Activated T-cell treated with anti-CD3 and anti-CD28 coated beads, Interleukin-2, amount 50 U/mL, for 72 hours (primary cell): ENCODE data around the gene CCDC85C. TPM values are rescaled to one million over a fixed set of nuclear protein-coding genes. Genes with fewer than 3 reads are reported as not detected.

Source experiments
- ATAC-seq, 2 donors: fragments of 150-1000 bp; cut with Tn5 transposase; replicated peaks in 1 of 2; 2 replicates each; pipeline ENCODE4 v1.10.0; 2021; ENCODE audit warnings: moderate library complexity in 2 of 2, mild to moderate bottlenecking in 1 of 2
- DNase-seq, 2 donors: peaks; one replicate each; pipeline ENCODE4 v3.0.0; 2021 to 2022; ENCODE audit warnings: mixed read lengths in 1 of 2
- H3K27ac Mint-ChIP-seq: one replicate; pipeline ENCODE4 v1.8.0; 2022; ENCODE audit warnings: mild to moderate bottlenecking, moderate library complexity, mixed read lengths
- H3K27me3 Mint-ChIP-seq: one replicate; pipeline ENCODE4 v1.8.0; 2022; ENCODE audit warnings: low read depth, mixed read lengths
- H3K36me3 Mint-ChIP-seq, 2 donors: one replicate each; pipeline ENCODE4 v1.8.0; 2022; ENCODE audit warnings: mixed read lengths in 2 of 2, mild to moderate bottlenecking in 1 of 2; ENCODE audit not compliant: insufficient read depth in 2 of 2
- H3K4me1 Mint-ChIP-seq: one replicate; pipeline ENCODE4 v1.8.0; 2022; ENCODE audit warnings: low read depth, mixed read lengths
- H3K4me3 Mint-ChIP-seq, 2 donors: one replicate each; pipeline ENCODE4 v1.8.0; 2022; ENCODE audit warnings: mild to moderate bottlenecking in 2 of 2, mixed read lengths in 2 of 2, moderate library complexity in 2 of 2
- H3K9me3 Mint-ChIP-seq, 2 donors: one replicate each; pipeline ENCODE4 v1.8.0; 2022; ENCODE audit warnings: mixed read lengths in 2 of 2
- total RNA-seq, 2 donors: library from RNA; stranded (reverse); gene quantifications; one replicate each; pipeline ENCODE4 v1.2.3, GENCODE V29; 2022

The CCDC85C gene
- total RNA-seq, 2 donors from 2014 or later = 10.1 to 11.3 TPM

GRCh38 chr14:99574099-99574880 is 29.7 kb downstream of the CCDC85C start:
- no peaks in the 10 kb centered on the region for H3K36me3 Mint-ChIP-seq
- peaks cover 11% of the 10 kb centered on the region for H3K4me1 Mint-ChIP-seq
- H3K4me3 Mint-ChIP-seq = no peak overlapping the region
- ATAC-seq (no peak), DNase-seq (no peak)
- no peak overlapping the region for H3K27ac Mint-ChIP-seq
- no peaks in the 10 kb centered on the region for H3K9me3 Mint-ChIP-seq
- H3K27me3 Mint-ChIP-seq = no peaks in the 10 kb centered on the region

- Mint-ChIP-seq H3K27me3 (no peaks in the 10 kb centered on the region), H3K4me1 (peaks cover 11% of the 10 kb centered on the region), H3K36me3 (no peaks in the 10 kb centered on the region), H3K9me3 (no peaks in the 10 kb centered on the region), H3K4me3 (no peak overlapping the region), H3K27ac (no peak overlapping the region)
- no peak for ATAC-seq
- no peak for DNase-seq
Measured at GRCh38 chr14:99573436-99574098, 30.4 kb downstream of the CCDC85C start.

- DNase-seq (no peak), ATAC-seq (no peak)
- H3K27ac Mint-ChIP-seq = no peak overlapping the region
- H3K9me3 Mint-ChIP-seq = no peaks in the 10 kb centered on the region
- H3K4me3 Mint-ChIP-seq = no peak overlapping the region
- peaks cover 11% of the 10 kb centered on the region for H3K4me1 Mint-ChIP-seq
- H3K36me3 Mint-ChIP-seq = no peaks in the 10 kb centered on the region
- no peaks in the 10 kb centered on the region for H3K27me3 Mint-ChIP-seq
Measured at GRCh38 chr14:99573000-99573330, 31.0 kb downstream of the CCDC85C start.

- no peaks in the 10 kb centered on the region for H3K9me3 Mint-ChIP-seq
- H3K4me1 Mint-ChIP-seq = peaks cover 11% of the 10 kb centered on the region
- H3K36me3 Mint-ChIP-seq = no peaks in the 10 kb centered on the region
- DNase-seq (no peak), ATAC-seq (no peak)
- H3K27me3 Mint-ChIP-seq = no peaks in the 10 kb centered on the region
- no peak overlapping the region for H3K27ac Mint-ChIP-seq
- no peak overlapping the region for H3K4me3 Mint-ChIP-seq
Measured at GRCh38 chr14:99572173-99572999, 31.6 kb downstream of the CCDC85C start.

- peaks cover 11% of the 10 kb centered on the region for H3K4me1 Mint-ChIP-seq
- H3K9me3 Mint-ChIP-seq = no peaks in the 10 kb centered on the region
- no peak for DNase-seq
- no peaks in the 10 kb centered on the region for H3K27me3 Mint-ChIP-seq
- no peak overlapping the region for H3K27ac Mint-ChIP-seq
- no peak overlapping the region for H3K4me3 Mint-ChIP-seq
- ATAC-seq = no peak
- no peaks in the 10 kb centered on the region for H3K36me3 Mint-ChIP-seq
Measured at GRCh38 chr14:99571303-99571986, 32.6 kb downstream of the CCDC85C start.

GRCh38 chr14:99570544-99571302 is 33.3 kb downstream of the CCDC85C start:
- Mint-ChIP-seq H3K4me3 (no peak overlapping the region), H3K9me3 (no peaks in the 10 kb centered on the region), H3K27me3 (no peaks in the 10 kb centered on the region), H3K4me1 (peaks cover 6% of the 10 kb centered on the region), H3K27ac (no peak overlapping the region), H3K36me3 (no peaks in the 10 kb centered on the region)
- DNase-seq = no peak
- ATAC-seq = no peak

GRCh38 chr14:99569725-99570543 is 34.1 kb downstream of the CCDC85C start:
- DNase-seq (no peak), ATAC-seq (no peak)
- H3K4me3 Mint-ChIP-seq = no peak overlapping the region
- H3K27ac Mint-ChIP-seq = no peak overlapping the region
- no peaks in the 10 kb centered on the region for H3K9me3 Mint-ChIP-seq
- no peaks in the 10 kb centered on the region for H3K27me3 Mint-ChIP-seq
- H3K36me3 Mint-ChIP-seq = no peaks in the 10 kb centered on the region
- H3K4me1 Mint-ChIP-seq = no peaks in the 10 kb centered on the region

- no peak overlapping the region for H3K27ac Mint-ChIP-seq
- no peaks in the 10 kb centered on the region for H3K27me3 Mint-ChIP-seq
- ATAC-seq = no peak
Measured at GRCh38 chr14:99568567-99569560, 35.1 kb downstream of the CCDC85C start.

GRCh38 chr14:99566390-99567354 is 37.3 kb downstream of the CCDC85C start:
- H3K36me3 Mint-ChIP-seq = no peaks in the 10 kb centered on the region
- no peaks in the 10 kb centered on the region for H3K9me3 Mint-ChIP-seq
- H3K4me3 Mint-ChIP-seq = no peak overlapping the region
- no peaks in the 10 kb centered on the region for H3K4me1 Mint-ChIP-seq
- no peak overlapping the region for H3K27ac Mint-ChIP-seq
- no peak for ATAC-seq
- no peak for DNase-seq
- no peaks in the 10 kb centered on the region for H3K27me3 Mint-ChIP-seq

More at GRCh38 chr14:99568567-99569560, 35.1 kb downstream of the CCDC85C start:
- Mint-ChIP-seq H3K9me3 (no peaks in the 10 kb centered on the region), H3K36me3 (no peaks in the 10 kb centered on the region), H3K4me1 (no peaks in the 10 kb centered on the region), H3K4me3 (no peak overlapping the region)
- DNase-seq = no peak

GRCh38 chr14:99566009-99566389 is 38.0 kb downstream of the CCDC85C start:
- no peak overlapping the region for H3K4me3 Mint-ChIP-seq
- ATAC-seq (no peak), DNase-seq (no peak)
- no peaks in the 10 kb centered on the region for H3K27me3 Mint-ChIP-seq
- H3K27ac Mint-ChIP-seq = no peak overlapping the region
- no peaks in the 10 kb centered on the region for H3K9me3 Mint-ChIP-seq
- no peaks in the 10 kb centered on the region for H3K36me3 Mint-ChIP-seq
- no peaks in the 10 kb centered on the region for H3K4me1 Mint-ChIP-seq
